K562 (cell line): ENCODE measurements around the gene CCDC69. TPM values are rescaled to one million over a fixed set of nuclear protein-coding genes. Genes with fewer than 3 reads are reported as not detected.

ENCODE experiments used
- YY1 ChIP-seq, 3 experiments: IDR thresholded peaks; 2 replicates each; pipeline ENCODE4 v1.6.1; 2011; ENCODE audit warnings: low read length in 2 of 3, mild to moderate bottlenecking in 2 of 3, moderate library complexity in 2 of 3, borderline replicate concordance in 1 of 3, control low read depth in 1 of 3, low read depth in 1 of 3; ENCODE audit not compliant: insufficient read depth in 3 of 3, insufficient replicate concordance in 2 of 3, control insufficient read depth in 1 of 3, insufficient read length in 1 of 3; ENCODE audit errors: extremely low read depth in 1 of 3
- polyA plus RNA-seq, 8 experiments: library from polyadenylated mRNA; depleted of rRNA in 4 of 8; stranded (reverse) in 5 of 8; unstranded in 3 of 8; fragments of >200 nt; fragmentation: Nextera tagmentation in 2 of 8; fragmentation: Illumina TruSeq in 1 of 8; extraction: Ambion mirVana in 2 of 8; extraction: Trizol in 1 of 8; gene quantifications; 2 replicates each; pipeline versions ENCODE4 v1.2.1 to v1.2.3, GENCODE V29; 2011 to 2014; ENCODE audit warnings: inconsistent platforms in 1 of 8, missing spikeins in 1 of 8
- total RNA-seq, 7 experiments: library from RNA; depleted of rRNA in 6 of 7; stranded (reverse); fragments of >200 nt in 6 of 7; fragmentation: Illumina TruSeq in 2 of 7; extraction: Trizol in 2 of 7; gene quantifications; 2 replicates each; pipeline versions ENCODE4 v1.2.1 to v1.2.3, GENCODE V29; 2011 to 2021; ENCODE audit warnings: low replicate concordance in 1 of 7
- TF ChIP-seq, protein P1 (sequence below), 2 experiments: fragments of 450-650 bp in 1 of 2; sonication (generic) in 1 of 2; formaldehyde crosslinking in 1 of 2; IDR thresholded peaks; 2 replicates each; pipeline versions ENCODE4 v1.7.1 to v1.9.0; 2016 to 2022; ENCODE audit warnings: inconsistent platforms in 1 of 2, mild to moderate bottlenecking in 1 of 2, missing genetic modification reagents in 1 of 2

The CCDC69 gene
- total and polyA plus RNA-seq, 9 of the 15 experiments (the other 6 are each of a cell fraction or from before 2014, with no cell fraction given) = 0.65 to 12.2 (median 7.6) TPM

DNA sequence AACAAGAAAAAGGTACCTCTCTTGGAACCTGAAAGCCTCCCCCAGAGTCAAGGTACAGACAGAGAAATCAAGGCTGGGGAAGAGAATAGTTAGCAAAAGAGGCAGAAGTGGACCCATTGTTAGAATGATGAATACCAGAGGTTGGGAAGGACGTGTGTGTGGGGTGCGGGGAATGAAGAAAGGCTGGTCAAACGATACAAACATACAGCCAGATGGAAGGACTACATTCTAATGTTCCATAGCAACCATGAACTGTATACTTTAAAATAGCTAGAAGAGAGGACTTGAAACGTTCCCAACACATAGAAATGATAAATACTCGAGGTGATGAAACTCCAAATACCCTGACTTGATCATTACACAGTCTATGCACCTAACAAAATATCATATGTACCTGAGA lies 7.1 kb downstream of the CCDC69 start (continued):
- TF ChIP-seq, protein P1, sequence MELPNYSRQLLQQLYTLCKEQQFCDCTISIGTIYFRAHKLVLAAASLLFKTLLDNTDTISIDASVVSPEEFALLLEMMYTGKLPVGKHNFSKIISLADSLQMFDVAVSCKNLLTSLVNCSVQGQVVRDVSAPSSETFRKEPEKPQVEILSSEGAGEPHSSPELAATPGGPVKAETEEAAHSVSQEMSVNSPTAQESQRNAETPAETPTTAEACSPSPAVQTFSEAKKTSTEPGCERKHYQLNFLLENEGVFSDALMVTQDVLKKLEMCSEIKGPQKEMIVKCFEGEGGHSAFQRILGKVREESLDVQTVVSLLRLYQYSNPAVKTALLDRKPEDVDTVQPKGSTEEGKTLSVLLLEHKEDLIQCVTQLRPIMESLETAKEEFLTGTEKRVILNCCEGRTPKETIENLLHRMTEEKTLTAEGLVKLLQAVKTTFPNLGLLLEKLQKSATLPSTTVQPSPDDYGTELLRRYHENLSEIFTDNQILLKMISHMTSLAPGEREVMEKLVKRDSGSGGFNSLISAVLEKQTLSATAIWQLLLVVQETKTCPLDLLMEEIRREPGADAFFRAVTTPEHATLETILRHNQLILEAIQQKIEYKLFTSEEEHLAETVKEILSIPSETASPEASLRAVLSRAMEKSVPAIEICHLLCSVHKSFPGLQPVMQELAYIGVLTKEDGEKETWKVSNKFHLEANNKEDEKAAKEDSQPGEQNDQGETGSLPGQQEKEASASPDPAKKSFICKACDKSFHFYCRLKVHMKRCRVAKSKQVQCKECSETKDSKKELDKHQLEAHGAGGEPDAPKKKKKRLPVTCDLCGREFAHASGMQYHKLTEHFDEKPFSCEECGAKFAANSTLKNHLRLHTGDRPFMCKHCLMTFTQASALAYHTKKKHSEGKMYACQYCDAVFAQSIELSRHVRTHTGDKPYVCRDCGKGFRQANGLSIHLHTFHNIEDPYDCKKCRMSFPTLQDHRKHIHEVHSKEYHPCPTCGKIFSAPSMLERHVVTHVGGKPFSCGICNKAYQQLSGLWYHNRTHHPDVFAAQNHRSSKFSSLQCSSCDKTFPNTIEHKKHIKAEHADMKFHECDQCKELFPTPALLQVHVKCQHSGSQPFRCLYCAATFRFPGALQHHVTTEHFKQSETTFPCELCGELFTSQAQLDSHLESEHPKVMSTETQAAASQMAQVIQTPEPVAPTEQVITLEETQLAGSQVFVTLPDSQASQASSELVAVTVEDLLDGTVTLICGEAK (IDR thresholded peaks at IDR 0.05) = no peak
- TF ChIP-seq, protein P1 (CRISPR knock-in tag; IDR thresholded peaks at IDR 0.05) = no peak
- no peak for TF ChIP-seq YY1 (IDR thresholded peaks at IDR 0.05; ENCODE audit: borderline replicate concordance in 1 of 3, control insufficient read depth in 1 of 3, extremely low read depth in 1 of 3, insufficient read depth in 3 of 3, insufficient read length in 1 of 3, insufficient replicate concordance in 2 of 3, low read depth in 1 of 3, low read length in 2 of 3)
